HG02840 (cell line): ENCODE data around the gene SUPV3L1.

Experiments
- ATAC-seq: cut with Tn5 transposase; IDR thresholded peaks from one replicate; pipeline ENCODE4 v1.9.1; 2021; ENCODE audit warnings: mild to moderate bottlenecking, moderate library complexity, moderate number of reproducible peaks; ENCODE audit not compliant: unreplicated experiment, low FRiP score

The SUPV3L1 gene

GRCh38 chr10:69253171-69253570 is 73.1 kb downstream of the SUPV3L1 start:
- no peak for ATAC-seq

GRCh38 chr10:69254877-69255276 is 74.8 kb downstream of the SUPV3L1 start:
- no peak for ATAC-seq
